22Rv1 (cell line): Measurements from ENCODE around the gene KRTAP9-1.
"Not testable (repeated sequence)": the region's sequence is repeated elsewhere in the genome, so short reads cannot be mapped to it uniquely, and the experiment has no call there.

ENCODE experiments used
- ZFX ChIP-seq: fragments of 450-650 bp; IDR thresholded peaks from 2 replicates; pipeline ENCODE4 v1.6.1; 2017; ENCODE audit warnings: antibody characterized with exemption, borderline replicate concordance
- TF ChIP-seq, protein P1 (sequence below): fragments of 450-650 bp; IDR thresholded peaks from 2 replicates; pipeline ENCODE4 v1.5.1; 2017; ENCODE audit warnings: mild to moderate bottlenecking

DNA sequence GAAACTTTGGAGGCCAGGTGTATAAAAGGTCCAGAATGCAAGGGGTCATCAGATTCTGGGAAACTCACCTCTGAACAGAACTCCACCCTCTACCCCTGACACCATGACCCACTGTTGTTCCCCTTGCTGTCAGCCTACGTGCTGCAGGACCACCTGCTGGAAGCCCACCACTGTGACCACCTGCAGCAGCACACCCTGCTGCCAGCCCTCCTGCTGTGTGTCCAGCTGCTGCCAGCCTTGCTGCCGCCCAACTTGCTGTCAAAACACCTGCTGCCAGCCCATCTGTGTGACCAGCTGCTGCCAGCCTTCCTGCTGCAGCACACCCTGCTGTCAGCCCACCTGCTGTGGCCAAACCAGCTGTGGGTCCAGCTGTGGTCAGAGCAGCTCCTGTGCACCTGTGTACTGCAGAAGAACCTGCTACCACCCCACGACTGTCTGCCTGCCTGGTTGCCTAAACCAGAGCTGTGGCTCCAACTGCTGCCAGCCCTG lies 48.3 kb downstream of the KRTAP9-1 start, which contains the start of gene KRTAP9-8:
- TF ChIP-seq, protein P1, sequence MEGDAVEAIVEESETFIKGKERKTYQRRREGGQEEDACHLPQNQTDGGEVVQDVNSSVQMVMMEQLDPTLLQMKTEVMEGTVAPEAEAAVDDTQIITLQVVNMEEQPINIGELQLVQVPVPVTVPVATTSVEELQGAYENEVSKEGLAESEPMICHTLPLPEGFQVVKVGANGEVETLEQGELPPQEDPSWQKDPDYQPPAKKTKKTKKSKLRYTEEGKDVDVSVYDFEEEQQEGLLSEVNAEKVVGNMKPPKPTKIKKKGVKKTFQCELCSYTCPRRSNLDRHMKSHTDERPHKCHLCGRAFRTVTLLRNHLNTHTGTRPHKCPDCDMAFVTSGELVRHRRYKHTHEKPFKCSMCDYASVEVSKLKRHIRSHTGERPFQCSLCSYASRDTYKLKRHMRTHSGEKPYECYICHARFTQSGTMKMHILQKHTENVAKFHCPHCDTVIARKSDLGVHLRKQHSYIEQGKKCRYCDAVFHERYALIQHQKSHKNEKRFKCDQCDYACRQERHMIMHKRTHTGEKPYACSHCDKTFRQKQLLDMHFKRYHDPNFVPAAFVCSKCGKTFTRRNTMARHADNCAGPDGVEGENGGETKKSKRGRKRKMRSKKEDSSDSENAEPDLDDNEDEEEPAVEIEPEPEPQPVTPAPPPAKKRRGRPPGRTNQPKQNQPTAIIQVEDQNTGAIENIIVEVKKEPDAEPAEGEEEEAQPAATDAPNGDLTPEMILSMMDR, result not testable (repeated sequence)
- TF ChIP-seq ZFX, result not testable (repeated sequence)
